B cell (primary cell): ENCODE measurements around the gene RD3L. TPM values are rescaled to one million over a fixed set of nuclear protein-coding genes. Genes with fewer than 3 reads are reported as not detected.

Experiments
- ATAC-seq: fragments of 200-7000 bp; cut with Tn5 transposase; one replicate; pipeline ENCODE4 v1.10.0; 2021; ENCODE audit warnings: low read depth, mild to moderate bottlenecking, moderate number of reproducible peaks, moderate library complexity
- CTCF ChIA-PET: fragments of 350-600 bp; sonication (Branson Sonifier 250); formaldehyde crosslinking; loops from one replicate; lab custom pipeline; 2021; ENCODE audit warnings: antibody characterized with exemption, inconsistent platforms; lab: Charles Lee
- POLR2A ChIA-PET: fragments of 350-600 bp; sonication (Branson Sonifier 250); formaldehyde crosslinking; loops from one replicate; lab custom pipeline; 2021; ENCODE audit warnings: antibody characterized with exemption; lab: Charles Lee
- DNase-seq: peaks from one replicate; pipeline ENCODE4 v3.0.0; 2013
- H2AFZ ChIP-seq: 2 replicates; pipeline ENCODE4 v1.6.1; 2012; ENCODE audit warnings: mild to moderate bottlenecking, low read depth, low read length; ENCODE audit not compliant: insufficient read depth, poor library complexity, severe bottlenecking
- H3K27ac ChIP-seq, 2 donors: 1 replicate in 1 of 2; 2 replicates in 1 of 2; pipeline ENCODE4 v1.5.1; 2012 to 2013; ENCODE audit warnings: low read length in 2 of 2, mild to moderate bottlenecking in 2 of 2, moderate library complexity in 1 of 2
- H3K27me3 ChIP-seq, 4 experiments: fragments of 200-600 bp in 1 of 4; sonication (generic) in 1 of 4; replicated peaks in 1 of 4; 1 replicate in 2 of 4; 2 replicates in 2 of 4; pipeline versions ENCODE4 v1.6.1 to v1.7.0; 2013 to 2016; ENCODE audit warnings: low read length in 3 of 4, mild to moderate bottlenecking in 2 of 4, mixed read lengths in 1 of 4, moderate library complexity in 1 of 4; ENCODE audit not compliant: insufficient read depth in 4 of 4, control insufficient read depth in 3 of 4; ENCODE audit errors: control extremely low read depth in 1 of 4
- H3K36me3 ChIP-seq, 2 experiments: replicated peaks in 1 of 2; 1 replicate in 1 of 2; 2 replicates in 1 of 2; pipeline versions ENCODE4 v1.6.1 to v1.7.1; 2013; ENCODE audit warnings: low read length in 1 of 2; ENCODE audit not compliant: insufficient read depth in 2 of 2, control insufficient read depth in 1 of 2; ENCODE audit errors: control extremely low read depth in 1 of 2, extremely low read depth in 1 of 2
- H3K4me1 ChIP-seq, 2 donors: fragments of 200-600 bp in 1 of 2; sonication (generic) in 1 of 2; 1 replicate in 1 of 2; 2 replicates in 1 of 2; pipeline versions ENCODE4 v1.5.1 to v1.6.1; 2013 to 2017; ENCODE audit warnings: low read length in 2 of 2; ENCODE audit not compliant: control insufficient read depth in 2 of 2, insufficient read depth in 2 of 2
- H3K4me2 ChIP-seq: replicated peaks from 2 replicates; pipeline ENCODE3; 2012; ENCODE audit warnings: mild to moderate bottlenecking, low read depth, low read length; ENCODE audit not compliant: poor library complexity, severe bottlenecking
- H3K4me3 ChIP-seq, 5 experiments: fragments of 200-600 bp in 1 of 5; sonication (generic) in 1 of 5; 1 replicate in 3 of 5; 2 replicates in 2 of 5; pipeline versions ENCODE4 v1.5.1 to v1.7.0; 2011 to 2016; ENCODE audit warnings: low read length in 4 of 5, mild to moderate bottlenecking in 4 of 5, low read depth in 2 of 5, control low read depth in 1 of 5, moderate library complexity in 1 of 5; ENCODE audit not compliant: insufficient read depth in 1 of 5; ENCODE audit errors: control extremely low read depth in 1 of 5, extremely low read depth in 1 of 5
- H3K79me2 ChIP-seq: fragments of 200-600 bp; sonication (generic); one replicate; pipeline ENCODE4 v1.6.0; 2016; ENCODE audit warnings: low read length; ENCODE audit not compliant: control insufficient read depth, insufficient read depth
- H3K9ac ChIP-seq: fragments of 200-600 bp; sonication (generic); 2 replicates; pipeline ENCODE4 v1.6.1; 2017; ENCODE audit warnings: mild to moderate bottlenecking, low read length, moderate library complexity
- H3K9me3 ChIP-seq, 3 donors: one replicate each; pipeline versions ENCODE4 v1.6.1 to v1.7.1; 2013; ENCODE audit warnings: low read length in 2 of 3; ENCODE audit not compliant: control insufficient read depth in 2 of 3, insufficient read depth in 1 of 3; ENCODE audit errors: control extremely low read depth in 1 of 3
- H4K20me1 ChIP-seq: 2 replicates; pipeline ENCODE4 v1.6.0; 2012; ENCODE audit warnings: mild to moderate bottlenecking, low read length; ENCODE audit not compliant: insufficient read depth, control insufficient read depth, poor library complexity, severe bottlenecking
- H3K27ac Mint-ChIP-seq: one replicate; pipeline ENCODE4 v1.8.0; 2021; ENCODE audit warnings: mixed read lengths
- H3K27me3 Mint-ChIP-seq: one replicate; pipeline ENCODE4 v1.8.0; 2021; ENCODE audit warnings: mixed read lengths
- H3K4me1 Mint-ChIP-seq: one replicate; pipeline ENCODE4 v1.8.0; 2021; ENCODE audit warnings: mixed read lengths
- H3K4me3 Mint-ChIP-seq: one replicate; pipeline ENCODE4 v1.8.0; 2021; ENCODE audit warnings: mixed read lengths
- H3K9me3 Mint-ChIP-seq: one replicate; pipeline ENCODE4 v1.8.0; 2022; ENCODE audit warnings: mixed read lengths; ENCODE audit not compliant: insufficient read depth
- EZH2 ChIP-seq: IDR thresholded peaks from 2 replicates; pipeline ENCODE4 v1.6.1; 2012; ENCODE audit warnings: borderline replicate concordance, low read depth, mild to moderate bottlenecking, moderate library complexity, low read length; ENCODE audit not compliant: insufficient read depth, poor library complexity, severe bottlenecking
- WGBS: methylation state at CpG from one replicate; pipeline ENCODE4 v1.1.5; 2013; ENCODE audit warnings: missing lambda C conversion rate; ENCODE audit not compliant: insufficient coverage; 5-methylcytosine and 5-hydroxymethylcytosine counted together
- intact Hi-C: fragments of 100-400 bp; cut with micrococcal nuclease; formaldehyde crosslinking; loops from one replicate; pipeline ENCODE4 v1.10.0; 2022
- polyA plus RNA-seq: library from polyadenylated mRNA; depleted of rRNA; stranded (reverse); fragments of >200 nt; gene quantifications from 2 replicates; pipeline ENCODE4 v1.2.3, GENCODE V29; 2012
- total RNA-seq, 2 donors: library from RNA; stranded (reverse); fragments of 120-200 nt in 1 of 2; gene quantifications; 1 replicate in 1 of 2; 2 replicates in 1 of 2; pipeline versions ENCODE4 v1.2.3 to v1.2.4, GENCODE V29; 2013 to 2022
- TF ChIP-seq, protein P1 (sequence below): fragments of 200-600 bp; IDR thresholded peaks from one replicate; pipeline ENCODE4 v1.8.0; 2022; ENCODE audit warnings: antibody characterized with exemption, mild to moderate bottlenecking

Gene RD3L
- total and polyA plus RNA-seq, 2 donors (not counting 1 experiment from before 2014, with no cell fraction given) = not detected

DNA sequence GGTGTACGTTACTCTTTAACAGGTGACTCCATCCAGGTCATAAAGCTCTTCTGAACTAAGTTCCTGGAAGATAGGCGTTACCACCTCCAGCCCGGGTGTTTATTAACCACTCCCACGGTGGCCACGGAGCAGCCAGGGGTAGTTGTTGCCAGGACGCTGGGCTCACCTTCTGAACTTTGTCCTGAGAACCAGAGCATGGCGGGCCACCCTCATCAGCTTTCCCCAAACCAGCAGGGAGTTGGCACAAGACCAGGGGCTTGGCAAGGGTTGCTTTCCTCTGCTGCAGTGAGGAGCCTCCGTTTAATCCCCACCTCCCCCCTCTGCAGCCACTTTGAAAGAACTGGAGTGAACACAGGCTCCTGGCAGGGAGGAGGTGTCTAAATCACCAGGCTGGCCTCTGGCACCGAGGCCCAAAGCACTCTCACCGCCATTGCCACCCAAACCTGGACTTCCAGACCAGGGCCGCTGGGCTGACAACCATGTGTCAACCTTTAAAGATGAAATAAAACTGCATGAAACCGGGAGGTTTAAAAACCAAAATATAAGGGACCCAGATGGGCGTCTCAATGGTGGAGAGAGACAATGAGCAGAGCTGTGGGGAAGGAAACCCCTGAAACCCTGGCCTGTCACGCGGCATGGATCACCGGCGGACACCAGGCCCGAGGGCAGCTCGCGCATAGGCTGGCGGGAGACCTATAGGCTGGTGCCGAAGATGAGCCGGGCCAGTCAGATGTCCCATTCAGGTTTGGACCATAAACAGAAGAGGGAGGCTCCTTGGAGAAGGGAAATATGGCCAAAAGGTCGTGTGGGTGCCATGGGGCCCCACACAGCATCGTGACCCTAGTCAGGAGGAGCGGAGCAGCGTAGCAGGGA, 45.0 kb downstream of the RD3L start:
- Mint-ChIP-seq H3K27me3 (peaks cover 6% of the 10 kb centered on the region), H3K4me3 (no peak overlapping the region), H3K27ac (no peak overlapping the region), H3K9me3 (peaks cover 2% of the 10 kb centered on the region), H3K4me1 (peaks cover 3% of the 10 kb centered on the region)
- TF ChIP-seq, protein P1, sequence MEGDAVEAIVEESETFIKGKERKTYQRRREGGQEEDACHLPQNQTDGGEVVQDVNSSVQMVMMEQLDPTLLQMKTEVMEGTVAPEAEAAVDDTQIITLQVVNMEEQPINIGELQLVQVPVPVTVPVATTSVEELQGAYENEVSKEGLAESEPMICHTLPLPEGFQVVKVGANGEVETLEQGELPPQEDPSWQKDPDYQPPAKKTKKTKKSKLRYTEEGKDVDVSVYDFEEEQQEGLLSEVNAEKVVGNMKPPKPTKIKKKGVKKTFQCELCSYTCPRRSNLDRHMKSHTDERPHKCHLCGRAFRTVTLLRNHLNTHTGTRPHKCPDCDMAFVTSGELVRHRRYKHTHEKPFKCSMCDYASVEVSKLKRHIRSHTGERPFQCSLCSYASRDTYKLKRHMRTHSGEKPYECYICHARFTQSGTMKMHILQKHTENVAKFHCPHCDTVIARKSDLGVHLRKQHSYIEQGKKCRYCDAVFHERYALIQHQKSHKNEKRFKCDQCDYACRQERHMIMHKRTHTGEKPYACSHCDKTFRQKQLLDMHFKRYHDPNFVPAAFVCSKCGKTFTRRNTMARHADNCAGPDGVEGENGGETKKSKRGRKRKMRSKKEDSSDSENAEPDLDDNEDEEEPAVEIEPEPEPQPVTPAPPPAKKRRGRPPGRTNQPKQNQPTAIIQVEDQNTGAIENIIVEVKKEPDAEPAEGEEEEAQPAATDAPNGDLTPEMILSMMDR = no peak
- no peak for TF ChIP-seq EZH2
- Histone ChIP-seq H3K4me3 (no peak overlapping the region), H3K79me2 (no peaks in the 10 kb centered on the region), H3K4me2 (no peak overlapping the region), H3K9ac (no peak overlapping the region), H2AFZ (no peak overlapping the region), H3K4me1 (peaks cover 0 to 3% of the 10 kb centered on the region in 2 donors), H3K36me3 (no peaks in the 10 kb centered on the region), H3K27ac (no peak overlapping the region), H4K20me1 (no peaks in the 10 kb centered on the region), H3K27me3 (no peaks in the 10 kb centered on the region), H3K9me3 (no peaks in the 10 kb centered on the region)
- POLR2A ChIA-PET = no interaction called here
- WGBS = 91% methylated on average over 26 of the region's 27 CpGs
- CTCF ChIA-PET = no interaction called here
- DNase-seq (no peak), ATAC-seq (no peak)
- intact Hi-C loops = no loop called here

DNA sequence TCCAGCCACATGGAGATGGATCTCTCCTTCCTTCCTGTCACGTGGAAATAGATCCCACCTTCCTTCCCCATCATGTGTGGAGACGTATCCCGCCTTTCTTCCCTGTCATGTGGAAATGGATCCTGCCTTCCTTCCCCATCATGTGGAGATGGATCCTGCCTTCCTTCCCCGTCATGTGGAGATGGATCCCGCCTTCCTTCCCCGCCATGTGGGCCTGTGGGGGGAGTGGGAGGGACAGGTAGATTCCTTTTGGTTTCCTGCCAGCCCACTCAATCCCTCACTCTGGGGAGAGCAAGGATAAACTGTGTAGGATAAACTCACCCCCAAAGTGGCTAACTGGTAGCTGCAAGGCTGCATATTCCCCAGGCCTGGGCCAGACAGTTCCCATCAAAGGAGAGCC, 45.8 kb downstream of the RD3L start:
- Histone ChIP-seq H2AFZ (no peak overlapping the region), H4K20me1 (no peaks in the 10 kb centered on the region), H3K4me1 (peaks cover 0 to 3% of the 10 kb centered on the region in 2 donors), H3K27me3 (no peaks in the 10 kb centered on the region), H3K4me2 (no peak overlapping the region), H3K36me3 (no peaks in the 10 kb centered on the region), H3K79me2 (no peaks in the 10 kb centered on the region), H3K9me3 (no peaks in the 10 kb centered on the region), H3K27ac (no peak overlapping the region), H3K9ac (no peak overlapping the region), H3K4me3 (no peak overlapping the region)
- DNase-seq (no peak), ATAC-seq (no peak)
- peaks cover 6% of the 10 kb centered on the region for H3K27me3 Mint-ChIP-seq
- 47% methylated on average over 4 of the region's 6 CpGs for WGBS
- H3K27ac Mint-ChIP-seq = no peak overlapping the region
- no peak for TF ChIP-seq EZH2
- TF ChIP-seq, protein P1 = no peak
- ChIA-PET POLR2A (no interaction called here), CTCF (no interaction called here)
- H3K4me1 Mint-ChIP-seq = peaks cover 3% of the 10 kb centered on the region
- H3K9me3 Mint-ChIP-seq = peaks cover 2% of the 10 kb centered on the region
- intact Hi-C loops = no loop called here
- no peak overlapping the region for H3K4me3 Mint-ChIP-seq
